Cardiac muscle cell (in vitro differentiated cells and primary cell): ENCODE data around the gene PRRC2B. TPM values are rescaled to one million over a fixed set of nuclear protein-coding genes. Genes with fewer than 3 reads are reported as not detected.

Experiments
- DNase-seq, 2 donors: peaks; one replicate each; pipeline versions ENCODE4 v3.0.0 to v3.0.0-alpha.2; 2010 to 2017; ENCODE audit warnings: low read depth in 1 of 2, low spot score in 1 of 2
- H3K27ac ChIP-seq: fragments of 200-600 bp; sonication (generic); 2 replicates; pipeline ENCODE4 v1.5.1; 2016
- H3K27me3 ChIP-seq: fragments of 200-600 bp; sonication (generic); 2 replicates; pipeline ENCODE4 v1.6.0; 2016; ENCODE audit warnings: control low read depth
- H3K36me3 ChIP-seq: fragments of 200-600 bp; sonication (generic); 2 replicates; pipeline ENCODE4 v1.5.1; 2016; ENCODE audit warnings: control low read depth
- H3K4me1 ChIP-seq: fragments of 200-600 bp; sonication (generic); 2 replicates; pipeline ENCODE4 v1.8.1; 2017; ENCODE audit warnings: low read depth, mild to moderate bottlenecking, mixed run types
- H3K4me3 ChIP-seq: fragments of 200-600 bp; sonication (generic); 2 replicates; pipeline ENCODE4 v1.5.1; 2016; ENCODE audit warnings: mild to moderate bottlenecking
- H3K9me3 ChIP-seq: fragments of 200-600 bp; sonication (generic); 2 replicates; pipeline ENCODE4 v1.5.1; 2017; ENCODE audit warnings: low read depth, mild to moderate bottlenecking, control low read depth
- CTCF ChIP-seq: IDR thresholded peaks from 2 replicates; pipeline ENCODE4 v1.5.1; 2012; ENCODE audit warnings: low read depth, mild to moderate bottlenecking, low read length
- polyA plus RNA-seq: library from polyadenylated mRNA; unstranded; fragments of >200 nt; fragmentation: Nextera tagmentation; extraction: Ambion mirVana; gene quantifications from 2 replicates; pipeline ENCODE4 v1.2.1, GENCODE V29; 2016
- total RNA-seq: library from RNA; depleted of rRNA; stranded (reverse); fragments of >200 nt; gene quantifications from 2 replicates; pipeline ENCODE4 v1.2.3, GENCODE V29; 2016

PRRC2B gene
- total and polyA plus RNA-seq, 2 experiments from 2014 or later = 71.1 to 259 TPM

GRCh38 chr9:131402738-131403492 is 9.0 kb downstream of the PRRC2B start:
- peak in 1 of 2 donors; percentile 94 for DNase-seq
- Histone ChIP-seq H3K27me3 (no peaks in the 10 kb centered on the region), H3K9me3 (no peaks in the 10 kb centered on the region), H3K4me3 (no peak overlapping the region), H3K4me1 (peaks cover 68% of the 10 kb centered on the region), H3K36me3 (no peaks in the 10 kb centered on the region), H3K27ac (peak overlapping the region; percentile 47)
- TF ChIP-seq CTCF = no peak

DNA sequence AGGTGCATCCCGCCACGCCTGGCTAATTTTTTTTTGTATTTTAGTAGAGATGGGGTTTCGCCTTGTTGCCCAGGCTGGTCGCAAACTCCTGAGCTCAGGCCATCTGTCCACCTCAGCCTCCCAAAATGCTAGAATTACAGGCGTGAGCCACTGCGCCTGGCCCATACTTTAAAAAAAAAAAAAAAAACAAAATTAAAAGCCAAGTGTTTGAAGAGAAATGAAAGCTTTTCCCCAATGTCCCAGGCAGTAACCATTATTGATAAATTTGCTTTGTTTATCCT is 9.5 kb downstream of the PRRC2B start:
- TF ChIP-seq CTCF = no peak
- H3K27me3 ChIP-seq = no peaks in the 10 kb centered on the region
- no peak for DNase-seq
- H3K4me3 ChIP-seq = no peak overlapping the region
- no peak overlapping the region for H3K27ac ChIP-seq
- H3K36me3 ChIP-seq = no peaks in the 10 kb centered on the region
- peaks cover 68% of the 10 kb centered on the region for H3K4me1 ChIP-seq
- H3K9me3 ChIP-seq = no peaks in the 10 kb centered on the region

DNA sequence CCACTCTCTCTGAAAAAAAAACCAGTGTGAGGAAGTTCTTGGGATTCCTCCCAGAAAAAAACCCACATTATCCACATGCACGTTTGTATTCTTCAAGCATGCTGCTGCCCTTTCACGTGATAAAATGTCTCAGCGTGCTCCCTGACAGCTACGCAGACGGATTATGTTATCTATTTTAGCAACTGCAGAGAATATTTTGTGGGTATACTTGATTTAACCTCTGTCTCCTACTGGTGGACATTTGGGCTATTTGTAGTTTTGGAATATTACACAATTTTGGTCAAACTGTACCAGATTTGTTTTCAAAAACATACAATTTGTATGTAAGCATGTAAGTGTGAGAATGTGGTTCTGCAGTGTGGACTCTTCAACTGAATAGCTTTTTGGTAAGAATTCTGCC is 10.7 kb downstream of the PRRC2B start:
- H3K4me1 ChIP-seq = peaks cover 69% of the 10 kb centered on the region
- H3K36me3 ChIP-seq = no peaks in the 10 kb centered on the region
- H3K27ac ChIP-seq = peak overlapping the region; percentile 86
- no peaks in the 10 kb centered on the region for H3K9me3 ChIP-seq
- no peak overlapping the region for H3K4me3 ChIP-seq
- H3K27me3 ChIP-seq = no peaks in the 10 kb centered on the region
- DNase-seq = peak in 1 of 2 donors; percentile 91
- TF ChIP-seq CTCF = peak; percentile 13

GRCh38 chr9:131404987-131405386 is 11.1 kb downstream of the PRRC2B start:
- Histone ChIP-seq H3K36me3 (no peaks in the 10 kb centered on the region), H3K27ac (peak overlapping the region; percentile 86), H3K9me3 (no peaks in the 10 kb centered on the region), H3K27me3 (no peaks in the 10 kb centered on the region), H3K4me3 (no peak overlapping the region), H3K4me1 (peaks cover 73% of the 10 kb centered on the region)
- TF ChIP-seq CTCF = no peak
- DNase-seq = no peak

GRCh38 chr9:131405428-131405827 is 11.5 kb downstream of the PRRC2B start:
- H3K27me3 ChIP-seq = no peaks in the 10 kb centered on the region
- no peaks in the 10 kb centered on the region for H3K9me3 ChIP-seq
- H3K4me1 ChIP-seq = peaks cover 77% of the 10 kb centered on the region
- no peaks in the 10 kb centered on the region for H3K36me3 ChIP-seq
- H3K27ac ChIP-seq = peak overlapping the region; percentile 86
- TF ChIP-seq CTCF = no peak
- DNase-seq = peak; percentile 78 to 91
- no peak overlapping the region for H3K4me3 ChIP-seq
